ENCODE data around the gene PGAP2.

Gene PGAP2

GRCh38 chr11:3849297-3849874 is 41.0 kb downstream of the PGAP2 start:
- TF ChIP-seq SPI1 (IDR thresholded peaks at IDR 0.05; ENCODE audit: low read depth, low read length) (no peak), PAX5 (IDR thresholded peaks at IDR 0.05; ENCODE audit: insufficient read depth, low read length, severe bottlenecking) (no peak), TAF1 (IDR thresholded peaks at IDR 0.05; ENCODE audit: low read depth, low read length) (no peak), POLR2AphosphoS5 (IDR thresholded peaks at IDR 0.05; ENCODE audit: low read depth, low read length) (no peak), POLR2A (IDR thresholded peaks at IDR 0.05; ENCODE audit: low read depth, low read length) (no peak)
- FAIRE-seq: peak; percentile 64

GRCh38 chr11:3853545-3853842 is 45.1 kb downstream of the PGAP2 start:
- FAIRE-seq (peak; percentile 50), DNase-seq (ENCODE audit: insufficient read length, low spot score) (no peak)

More at GRCh38 chr11:3849297-3849874, 41.0 kb downstream of the PGAP2 start:
- DNase-seq (ENCODE audit: insufficient read length, low spot score): no peak

GRCh38 chr11:3853899-3854659 is 45.7 kb downstream of the PGAP2 start:
- DNase-seq (ENCODE audit: insufficient read length, low spot score): no peak
- no peak for TF ChIP-seq PAX5 (IDR thresholded peaks at IDR 0.05; ENCODE audit: insufficient read depth, low read length, severe bottlenecking)
- peak; percentile 92 for TF ChIP-seq SPI1 (IDR thresholded peaks at IDR 0.05; ENCODE audit: low read depth, low read length)
- peak; percentile 79 for TF ChIP-seq POLR2AphosphoS5 (IDR thresholded peaks at IDR 0.05; ENCODE audit: low read depth, low read length)
- peak; percentile 66 for TF ChIP-seq POU2F2 (IDR thresholded peaks at IDR 0.05; ENCODE audit: low read depth, low read length)
- peak; percentile 78 for TF ChIP-seq POLR2A (IDR thresholded peaks at IDR 0.05; ENCODE audit: low read depth, low read length)
- peak; percentile 73 for TF ChIP-seq TAF1 (IDR thresholded peaks at IDR 0.05; ENCODE audit: low read depth, low read length)
- peak; percentile 93 for FAIRE-seq

More at GRCh38 chr11:3853545-3853842, 45.1 kb downstream of the PGAP2 start:
- no peak for TF ChIP-seq SPI1 (IDR thresholded peaks at IDR 0.05; ENCODE audit: low read depth, low read length)
- TF ChIP-seq POLR2AphosphoS5 (IDR thresholded peaks at IDR 0.05; ENCODE audit: low read depth, low read length): no peak
- no peak for TF ChIP-seq POU2F2 (IDR thresholded peaks at IDR 0.05; ENCODE audit: low read depth, low read length)
- TF ChIP-seq POLR2A (IDR thresholded peaks at IDR 0.05; ENCODE audit: low read depth, low read length): no peak
- no peak for TF ChIP-seq TAF1 (IDR thresholded peaks at IDR 0.05; ENCODE audit: low read depth, low read length)
- no peak for TF ChIP-seq PAX5 (IDR thresholded peaks at IDR 0.05; ENCODE audit: insufficient read depth, low read length, severe bottlenecking)

DNA sequence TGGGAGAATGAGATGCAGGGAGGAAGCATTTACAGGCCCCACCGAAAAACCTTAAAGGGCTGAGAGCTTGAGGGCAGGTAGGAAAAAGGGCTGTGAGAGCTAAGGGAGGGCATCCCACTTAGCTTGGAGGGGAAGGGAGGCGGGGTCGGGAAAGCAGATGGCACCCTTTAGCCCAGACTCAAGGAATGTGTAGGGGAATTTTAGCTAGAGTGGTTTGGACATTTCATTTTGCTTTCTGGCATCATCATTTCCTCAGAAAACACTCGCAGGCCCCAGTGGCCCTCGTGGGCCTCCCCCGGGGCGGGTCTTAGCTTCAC is 46.3 kb downstream of the PGAP2 start:
- DNase-seq (ENCODE audit: insufficient read length, low spot score): no peak
- FAIRE-seq: no peak

DNA sequence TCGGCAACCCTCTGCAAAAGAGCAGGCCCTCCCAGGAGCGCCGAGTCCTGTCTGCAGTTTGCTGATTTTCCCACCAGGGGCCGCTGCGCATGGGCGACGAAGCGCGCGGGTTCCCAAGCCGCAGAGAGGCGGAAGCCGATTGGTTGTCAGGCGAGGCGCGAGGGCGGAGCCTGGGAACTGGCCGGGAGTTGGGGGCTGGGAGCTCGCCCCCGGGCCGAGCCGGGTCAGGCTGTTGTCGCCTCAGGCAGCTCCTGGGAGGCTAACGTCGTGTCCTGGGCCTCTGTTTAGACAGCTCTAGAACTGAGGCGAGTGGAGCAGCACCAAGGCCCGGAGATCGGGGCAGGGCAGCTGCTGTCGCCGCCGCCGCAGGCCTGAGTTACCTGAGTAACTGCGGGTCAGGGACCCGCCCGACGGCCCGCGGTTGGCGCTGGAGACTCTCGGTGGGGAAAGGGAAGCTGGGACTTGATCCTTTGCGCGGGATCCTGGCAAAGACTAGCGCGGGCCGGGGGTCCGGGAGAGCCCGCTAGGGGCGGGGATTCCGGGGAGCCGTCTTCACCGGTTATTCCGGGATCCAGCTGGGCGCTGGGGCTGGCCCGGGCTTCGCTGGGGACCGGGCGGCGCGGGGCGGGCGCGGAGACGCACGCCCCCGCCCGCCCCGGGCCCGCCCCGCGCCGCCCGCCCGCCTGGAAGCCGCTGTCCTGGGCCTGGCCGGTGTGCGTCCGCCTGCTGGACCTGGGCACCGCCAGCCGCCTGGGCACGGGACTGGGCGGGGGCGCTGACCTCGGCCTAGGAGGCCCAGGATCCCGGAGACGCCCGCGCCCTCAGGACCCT is 46.8 kb downstream of the PGAP2 start, which contains the start of gene STIM1:
TSS of gene STIM1 (plus strand) at position 688 of the 831 bp plus-strand sequence. CDS start 607 bp downstream, outside the sequence.
- peak; percentile 79 for DNase-seq (ENCODE audit: insufficient read length, low spot score)
- no peak for FAIRE-seq
- 0 out of 2 replicates have a peak, but pooled peaks have one; percentile 9 for TF ChIP-seq POLR2A (IDR thresholded peaks at IDR 0.05; ENCODE audit: low read depth, low read length)
- peak; percentile 76 for TF ChIP-seq PAX5 (IDR thresholded peaks at IDR 0.05; ENCODE audit: insufficient read depth, low read length, severe bottlenecking)
- TF ChIP-seq POU2F2 (IDR thresholded peaks at IDR 0.05; ENCODE audit: low read depth, low read length): peak; percentile 48; the same call in 1 of the 2 replicates
- TF ChIP-seq TAF1 (IDR thresholded peaks at IDR 0.05; ENCODE audit: low read depth, low read length): no peak

More for the DNA sequence above, 46.3 kb downstream of the PGAP2 start:
- TF ChIP-seq TAF1 (IDR thresholded peaks at IDR 0.05; ENCODE audit: low read depth, low read length): no peak
- TF ChIP-seq SPI1 (IDR thresholded peaks at IDR 0.05; ENCODE audit: low read depth, low read length): no peak
- no peak for TF ChIP-seq PAX5 (IDR thresholded peaks at IDR 0.05; ENCODE audit: insufficient read depth, low read length, severe bottlenecking)
- TF ChIP-seq POU2F2 (IDR thresholded peaks at IDR 0.05; ENCODE audit: low read depth, low read length): no peak

- FAIRE-seq (peak; percentile 51), DNase-seq (ENCODE audit: insufficient read length, low spot score) (no peak)
- TF ChIP-seq POU2F2 (IDR thresholded peaks at IDR 0.05; ENCODE audit: low read depth, low read length): no peak
Observed at GRCh38 chr11:3855808-3856491, 47.6 kb downstream of the PGAP2 start.

DNA sequence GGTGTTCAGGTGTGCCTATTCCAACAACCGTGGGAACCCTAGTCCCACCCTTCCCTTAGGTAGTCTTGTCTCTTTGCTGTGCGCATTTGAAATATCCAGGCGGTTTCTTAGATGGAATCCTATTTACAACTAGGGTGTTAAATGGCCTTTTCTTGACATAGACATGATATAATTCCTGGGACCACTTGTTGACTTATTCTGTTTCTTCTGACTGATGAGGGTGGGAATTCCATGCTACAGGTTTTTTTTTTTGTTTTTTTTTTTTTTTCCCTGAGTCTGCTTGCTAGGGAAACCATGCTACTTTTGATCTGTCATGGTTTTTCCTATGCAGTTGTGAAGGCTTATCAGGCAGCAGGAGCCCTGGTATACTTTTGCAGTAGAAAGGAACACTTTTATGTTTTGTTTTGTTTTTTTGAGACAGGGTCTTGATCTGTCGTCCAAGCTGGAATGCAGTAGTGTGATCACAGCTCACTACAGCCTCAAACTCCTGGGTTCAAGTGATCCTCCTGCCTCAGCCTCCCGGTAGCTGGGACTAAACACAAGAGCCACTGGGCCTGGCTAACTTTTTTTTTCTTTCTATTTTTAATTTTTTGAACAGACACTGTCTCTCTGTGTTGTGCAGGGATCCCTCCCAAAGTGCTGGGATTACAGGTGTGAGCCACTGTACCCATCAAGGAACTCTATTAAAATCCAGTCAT is 48.6 kb downstream of the PGAP2 start:
- FAIRE-seq (no peak), DNase-seq (ENCODE audit: insufficient read length, low spot score) (no peak)
- TF ChIP-seq POU2F2 (IDR thresholded peaks at IDR 0.05; ENCODE audit: low read depth, low read length) (no peak), POLR2AphosphoS5 (IDR thresholded peaks at IDR 0.05; ENCODE audit: low read depth, low read length) (no peak), POLR2A (IDR thresholded peaks at IDR 0.05; ENCODE audit: low read depth, low read length) (no peak), PAX5 (IDR thresholded peaks at IDR 0.05; ENCODE audit: insufficient read depth, low read length, severe bottlenecking) (no peak), SPI1 (IDR thresholded peaks at IDR 0.05; ENCODE audit: low read depth, low read length) (no peak), TAF1 (IDR thresholded peaks at IDR 0.05; ENCODE audit: low read depth, low read length) (no peak)

DNA sequence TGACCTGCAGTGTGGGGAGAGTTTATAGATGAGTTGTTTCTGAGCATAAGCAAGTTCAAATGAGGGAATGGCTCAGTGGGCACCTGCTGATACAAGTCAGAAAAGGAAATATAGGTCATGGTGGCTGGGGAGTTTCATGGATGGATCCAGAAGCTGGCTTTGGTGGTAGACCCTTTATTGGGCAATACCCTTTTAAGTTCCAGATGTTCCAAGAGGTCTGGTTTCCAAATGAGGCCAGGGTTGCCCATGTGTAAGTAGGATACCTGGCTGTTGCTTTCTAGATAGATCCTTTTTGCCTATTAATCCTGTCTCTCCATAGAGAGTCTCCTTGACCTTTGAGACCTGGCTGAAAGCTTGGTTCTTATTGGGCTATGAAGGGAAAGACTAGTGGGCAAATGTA is 49.3 kb downstream of the PGAP2 start:
- TF ChIP-seq PAX5 (IDR thresholded peaks at IDR 0.05; ENCODE audit: insufficient read depth, low read length, severe bottlenecking) (no peak), POLR2A (IDR thresholded peaks at IDR 0.05; ENCODE audit: low read depth, low read length) (no peak), SPI1 (IDR thresholded peaks at IDR 0.05; ENCODE audit: low read depth, low read length) (no peak), TAF1 (IDR thresholded peaks at IDR 0.05; ENCODE audit: low read depth, low read length) (no peak), POU2F2 (IDR thresholded peaks at IDR 0.05; ENCODE audit: low read depth, low read length) (no peak), POLR2AphosphoS5 (IDR thresholded peaks at IDR 0.05; ENCODE audit: low read depth, low read length) (no peak)
- no peak for DNase-seq (ENCODE audit: insufficient read length, low spot score)
- peak; percentile 13 for FAIRE-seq
